Glutamatergic neuron (in vitro differentiated cells): ENCODE data around the gene ZYX. TPM values are rescaled to one million over a fixed set of nuclear protein-coding genes. Genes with fewer than 3 reads are reported as not detected.

Experiments used
- DNase-seq: peaks from one replicate; pipeline ENCODE4 v3.0.0; 2022
- H3K27ac Mint-ChIP-seq: one replicate; pipeline ENCODE4 v1.8.0; 2020; ENCODE audit warnings: mild to moderate bottlenecking, mixed read lengths, inconsistent platforms; ENCODE audit not compliant: unreplicated experiment
- H3K27me3 Mint-ChIP-seq: one replicate; pipeline ENCODE4 v1.8.0; 2020; ENCODE audit warnings: mild to moderate bottlenecking, moderate library complexity, mixed read lengths, inconsistent platforms; ENCODE audit not compliant: unreplicated experiment
- H3K36me3 Mint-ChIP-seq: one replicate; pipeline ENCODE4 v1.8.0; 2020; ENCODE audit warnings: mild to moderate bottlenecking, mixed read lengths, inconsistent platforms; ENCODE audit not compliant: unreplicated experiment
- H3K4me1 Mint-ChIP-seq: one replicate; pipeline ENCODE4 v1.8.0; 2020; ENCODE audit warnings: mild to moderate bottlenecking, low read depth, mixed read lengths, inconsistent platforms; ENCODE audit not compliant: unreplicated experiment
- H3K4me3 Mint-ChIP-seq: one replicate; pipeline ENCODE4 v1.8.0; 2020; ENCODE audit warnings: mild to moderate bottlenecking, mixed read lengths, inconsistent platforms; ENCODE audit not compliant: unreplicated experiment
- H3K9me3 Mint-ChIP-seq: one replicate; pipeline ENCODE4 v1.8.0; 2020; ENCODE audit warnings: mild to moderate bottlenecking, moderate library complexity, mixed read lengths, inconsistent platforms; ENCODE audit not compliant: unreplicated experiment
- CTCF ChIP-seq: fragments of 200-600 bp; sonication (generic); IDR thresholded peaks from one replicate; pipeline ENCODE4 v1.5.0; 2021; ENCODE audit not compliant: partially characterized antibody, unreplicated experiment
- total RNA-seq: library from RNA; stranded (reverse); fragmentation: NEBNext Ultra II Directional; extraction: Animal tissue kit (Norgen Biotek cat#: 25700); gene quantifications from one replicate; pipeline ENCODE4 v1.2.1, GENCODE V29; 2021; ENCODE audit not compliant: unreplicated experiment

ZYX gene
- total RNA-seq, 1 donor from 2014 or later: 163 TPM

DNA sequence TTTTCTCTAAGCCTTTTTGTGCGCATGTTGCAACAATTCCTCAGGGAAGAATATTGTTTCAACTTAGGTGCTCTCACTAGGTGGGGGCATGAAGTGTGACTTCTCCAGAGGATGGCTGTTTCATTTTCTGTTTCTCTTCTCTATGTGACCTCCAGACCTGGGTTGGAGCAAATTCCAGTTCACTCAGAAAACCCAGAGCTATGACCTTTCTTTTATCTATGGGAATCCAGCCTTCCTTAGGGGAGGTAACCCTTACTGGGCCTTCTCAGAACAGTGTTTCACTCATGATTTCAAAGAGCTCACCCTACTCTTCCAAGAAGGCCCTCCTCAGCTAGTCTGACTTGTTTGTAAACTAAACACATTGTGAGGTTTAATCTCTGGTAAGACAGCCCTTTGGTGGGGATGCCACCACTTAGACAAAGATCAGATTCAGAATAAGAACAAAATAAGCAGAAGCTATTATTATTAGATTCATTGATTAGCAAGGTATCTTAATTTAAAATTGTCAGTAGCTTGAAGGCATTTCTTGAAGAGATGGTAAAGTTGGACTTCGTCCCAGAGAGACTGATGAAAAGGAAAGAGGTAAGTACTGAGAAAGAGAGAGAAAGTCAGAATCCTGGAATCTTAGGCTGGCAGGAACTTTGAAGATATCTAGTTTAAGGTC, 45.5 kb downstream of the ZYX start:
- Mint-ChIP-seq H3K4me3 (no peak overlapping the region), H3K4me1 (no peaks in the 10 kb centered on the region), H3K36me3 (peaks cover 4% of the 10 kb centered on the region), H3K9me3 (no peaks in the 10 kb centered on the region), H3K27me3 (peaks cover 2% of the 10 kb centered on the region), H3K27ac (no peak overlapping the region)
- DNase-seq: no peak
- TF ChIP-seq CTCF: no peak

- no peak overlapping the region for H3K4me3 Mint-ChIP-seq
- TF ChIP-seq CTCF: no peak
- peaks cover 2% of the 10 kb centered on the region for H3K27me3 Mint-ChIP-seq
- H3K36me3 Mint-ChIP-seq: no peaks in the 10 kb centered on the region
- H3K4me1 Mint-ChIP-seq: no peaks in the 10 kb centered on the region
- H3K27ac Mint-ChIP-seq: no peak overlapping the region
- no peaks in the 10 kb centered on the region for H3K9me3 Mint-ChIP-seq
- DNase-seq: no peak
Observed at GRCh38 chr7:143429770-143430698, 48.9 kb downstream of the ZYX start.

DNA sequence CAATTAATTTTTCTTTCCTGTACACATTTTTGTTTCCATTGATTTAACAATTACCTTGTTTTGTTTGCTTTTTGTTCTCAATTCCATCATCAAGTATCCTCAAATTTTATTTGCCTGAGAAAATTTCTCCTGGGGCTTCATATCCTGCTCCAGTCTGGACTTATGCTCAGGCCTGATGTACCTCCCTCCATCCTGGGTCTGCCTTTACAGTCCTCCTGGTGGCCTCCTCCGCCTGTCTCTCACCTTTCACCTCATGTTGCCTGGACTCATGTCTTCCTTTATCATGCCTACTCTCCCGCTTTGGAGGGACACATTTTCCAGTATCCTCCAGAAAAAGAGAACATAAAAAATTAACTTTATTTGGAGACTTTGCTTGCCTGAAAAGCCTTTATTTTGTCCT, 50.0 kb downstream of the ZYX start:
- Mint-ChIP-seq H3K4me3 (no peak overlapping the region), H3K27ac (no peak overlapping the region), H3K9me3 (no peaks in the 10 kb centered on the region), H3K36me3 (no peaks in the 10 kb centered on the region), H3K27me3 (peaks cover 2% of the 10 kb centered on the region), H3K4me1 (no peaks in the 10 kb centered on the region)
- DNase-seq: no peak
- no peak for TF ChIP-seq CTCF

DNA sequence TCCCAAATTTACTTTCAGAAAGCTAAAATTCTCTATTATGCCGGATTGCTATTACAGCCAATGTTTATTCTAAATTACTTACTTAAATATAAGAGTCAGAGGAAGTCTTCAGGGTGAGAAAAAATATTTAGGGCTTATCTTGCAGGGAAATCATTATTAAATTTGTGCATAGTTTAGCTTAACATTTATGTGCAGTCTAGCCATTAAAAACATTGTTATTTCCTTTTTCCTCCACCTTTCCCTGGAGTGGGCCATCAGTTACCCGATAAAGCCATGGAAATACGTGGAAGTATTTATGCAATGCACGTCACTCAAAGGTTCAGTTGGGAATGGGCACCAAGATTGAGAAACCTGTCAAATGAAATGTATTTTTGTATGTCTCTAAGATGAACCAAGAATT, 52.6 kb downstream of the ZYX start:
- no peak for DNase-seq
- Mint-ChIP-seq H3K4me1 (no peaks in the 10 kb centered on the region), H3K27me3 (peaks cover 2% of the 10 kb centered on the region), H3K27ac (no peak overlapping the region), H3K9me3 (no peaks in the 10 kb centered on the region), H3K4me3 (no peak overlapping the region), H3K36me3 (no peaks in the 10 kb centered on the region)
- TF ChIP-seq CTCF: no peak

GRCh38 chr7:143434660-143435059, 53.5 kb downstream of the ZYX start:
- peaks cover 2% of the 10 kb centered on the region for H3K27me3 Mint-ChIP-seq
- no peak for TF ChIP-seq CTCF

More at GRCh38 chr7:143434660-143435059, 53.5 kb downstream of the ZYX start:
- no peak overlapping the region for H3K27ac Mint-ChIP-seq
- no peak overlapping the region for H3K4me3 Mint-ChIP-seq
- no peaks in the 10 kb centered on the region for H3K9me3 Mint-ChIP-seq
- DNase-seq: no peak
- H3K4me1 Mint-ChIP-seq: no peaks in the 10 kb centered on the region
- H3K36me3 Mint-ChIP-seq: no peaks in the 10 kb centered on the region
